ENCODE measurements around the gene CCDC154.

DNA sequence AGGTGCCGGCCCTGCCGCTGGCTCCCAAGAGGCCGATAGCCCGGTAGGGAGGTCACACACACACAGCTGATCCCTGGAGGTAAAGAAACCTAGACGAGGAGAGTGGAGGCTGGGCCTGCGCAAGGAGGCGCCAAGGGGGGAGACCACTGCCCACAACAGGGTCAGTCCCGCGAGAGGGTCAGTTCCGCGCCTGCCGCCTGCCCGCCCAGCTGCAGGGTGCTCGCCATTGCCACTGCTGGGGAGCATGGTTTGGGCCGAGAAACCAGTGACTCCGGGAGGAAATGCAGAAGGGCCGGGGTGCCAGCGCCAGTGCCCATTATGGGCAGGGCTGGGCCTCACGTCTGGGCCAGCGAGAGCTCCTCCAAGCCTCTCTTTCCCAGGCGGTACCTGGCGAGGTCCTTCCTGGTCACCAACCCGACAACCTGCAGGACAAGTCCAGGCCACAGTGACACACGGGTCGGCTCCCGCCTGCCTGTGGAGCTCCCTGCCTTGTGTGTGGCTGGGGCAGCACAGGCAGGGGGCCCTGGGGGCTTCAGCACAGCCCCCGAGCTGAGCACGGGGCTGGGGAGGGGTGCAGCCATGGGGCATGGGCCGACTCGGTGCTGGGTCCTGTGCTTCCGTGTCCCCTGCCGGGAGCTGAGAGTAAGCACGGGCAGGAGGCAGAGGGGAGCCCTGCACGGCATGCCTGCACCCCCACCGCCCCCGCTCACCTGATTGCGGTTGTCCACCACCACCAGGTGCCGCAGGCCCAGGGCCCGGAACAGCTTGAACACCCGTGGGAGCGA is 2.1 kb upstream of the CCDC154 start:
- TF ChIP-seq POLR2A (IDR thresholded peaks at IDR 0.05): no peak
- TF ChIP-seq, protein P1, sequence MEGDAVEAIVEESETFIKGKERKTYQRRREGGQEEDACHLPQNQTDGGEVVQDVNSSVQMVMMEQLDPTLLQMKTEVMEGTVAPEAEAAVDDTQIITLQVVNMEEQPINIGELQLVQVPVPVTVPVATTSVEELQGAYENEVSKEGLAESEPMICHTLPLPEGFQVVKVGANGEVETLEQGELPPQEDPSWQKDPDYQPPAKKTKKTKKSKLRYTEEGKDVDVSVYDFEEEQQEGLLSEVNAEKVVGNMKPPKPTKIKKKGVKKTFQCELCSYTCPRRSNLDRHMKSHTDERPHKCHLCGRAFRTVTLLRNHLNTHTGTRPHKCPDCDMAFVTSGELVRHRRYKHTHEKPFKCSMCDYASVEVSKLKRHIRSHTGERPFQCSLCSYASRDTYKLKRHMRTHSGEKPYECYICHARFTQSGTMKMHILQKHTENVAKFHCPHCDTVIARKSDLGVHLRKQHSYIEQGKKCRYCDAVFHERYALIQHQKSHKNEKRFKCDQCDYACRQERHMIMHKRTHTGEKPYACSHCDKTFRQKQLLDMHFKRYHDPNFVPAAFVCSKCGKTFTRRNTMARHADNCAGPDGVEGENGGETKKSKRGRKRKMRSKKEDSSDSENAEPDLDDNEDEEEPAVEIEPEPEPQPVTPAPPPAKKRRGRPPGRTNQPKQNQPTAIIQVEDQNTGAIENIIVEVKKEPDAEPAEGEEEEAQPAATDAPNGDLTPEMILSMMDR (IDR thresholded peaks at IDR 0.05): no peak

All from right lobe of liver (tissue), 4 donors.